OCI-M2 (cell line): ENCODE measurements around the gene CD207.
"Not testable (repeated sequence)": the region's sequence is repeated elsewhere in the genome, so short reads cannot be mapped to it uniquely, and the experiment has no call there.

Experiments used
- DNase-seq: peaks from one replicate; lab custom pipeline; 2025; ENCODE audit not compliant: unreplicated experiment; lab: John Stamatoyannopoulos, UW

Gene CD207

GRCh38 chr2:70829916-70830315 is 5.7 kb downstream of the CD207 start:
- no peak for DNase-seq

- no peak for DNase-seq
Measured at GRCh38 chr2:70828914-70829824, 6.4 kb downstream of the CD207 start.

DNA sequence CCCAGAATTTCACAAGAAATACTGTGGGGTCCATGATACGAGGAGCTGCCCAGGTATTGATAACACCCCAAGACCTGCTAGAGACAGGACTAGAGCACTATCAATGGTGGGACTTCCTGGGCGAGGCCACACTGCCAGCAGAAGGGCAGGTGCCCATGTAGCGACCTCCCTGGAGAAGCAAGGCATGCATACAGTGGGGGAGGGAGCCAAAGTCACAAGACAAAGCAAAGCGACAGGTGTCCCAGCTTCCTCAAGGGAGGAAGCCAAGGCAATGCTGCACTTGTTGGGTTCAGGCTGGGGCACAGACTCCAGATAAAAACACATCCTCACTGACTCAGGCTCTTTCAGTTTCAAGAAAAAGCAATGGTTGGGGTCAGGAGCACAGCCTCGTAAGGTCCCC is 7.5 kb downstream of the CD207 start:
- DNase-seq: no peak

GRCh38 chr2:70827388-70827787 is 8.2 kb downstream of the CD207 start:
- no peak for DNase-seq

GRCh38 chr2:70826696-70827350 is 8.8 kb downstream of the CD207 start:
- no peak for DNase-seq

DNA sequence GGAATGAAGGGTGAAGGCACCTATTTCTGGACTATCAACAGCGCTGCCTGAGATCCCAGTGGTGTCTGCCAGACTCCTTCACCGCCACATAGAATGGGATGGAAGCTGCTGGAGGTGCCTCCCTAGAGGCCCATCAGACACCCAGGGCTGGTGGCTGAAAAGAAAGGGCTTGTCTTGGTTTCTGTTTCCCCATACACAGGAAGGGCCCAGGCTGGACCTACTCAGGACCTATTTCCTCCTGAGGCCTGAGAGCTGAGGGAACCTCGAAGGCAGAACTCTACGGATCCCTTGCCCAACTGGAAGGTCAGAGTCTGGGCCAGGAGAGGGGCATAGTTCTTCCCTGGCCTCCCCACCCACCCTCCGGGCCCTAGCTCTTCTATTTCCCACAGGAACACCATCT is 12.4 kb downstream of the CD207 start:
- no peak for DNase-seq

DNA sequence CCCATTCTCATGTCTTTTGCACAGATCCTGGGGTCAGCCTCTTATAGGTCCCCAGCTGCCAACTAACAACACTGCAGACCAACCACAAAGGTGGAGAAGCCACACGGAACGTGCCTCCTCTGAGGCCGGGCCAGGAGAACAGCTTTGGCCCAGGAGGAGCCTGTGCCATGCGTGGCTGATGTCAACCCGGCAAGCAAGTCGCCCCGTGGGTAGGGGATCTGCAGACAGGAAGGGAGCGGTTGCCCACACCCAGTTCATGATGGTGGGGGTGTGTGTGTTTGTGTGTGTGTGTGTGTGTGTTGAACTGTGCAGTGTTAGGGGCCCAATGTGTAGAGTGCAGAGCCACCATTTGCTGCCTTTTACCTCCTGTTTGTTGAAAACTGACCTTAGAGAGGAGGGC is 12.8 kb downstream of the CD207 start:
- DNase-seq: no peak

- no peak for DNase-seq
Measured at GRCh38 chr2:70820499-70820898, 15.1 kb downstream of the CD207 start, which contains the start of gene CLEC4F. CLEC4F (minus strand) TSS chr2:70820599; CDS start chr2:70820523, 76 bp downstream.

DNA sequence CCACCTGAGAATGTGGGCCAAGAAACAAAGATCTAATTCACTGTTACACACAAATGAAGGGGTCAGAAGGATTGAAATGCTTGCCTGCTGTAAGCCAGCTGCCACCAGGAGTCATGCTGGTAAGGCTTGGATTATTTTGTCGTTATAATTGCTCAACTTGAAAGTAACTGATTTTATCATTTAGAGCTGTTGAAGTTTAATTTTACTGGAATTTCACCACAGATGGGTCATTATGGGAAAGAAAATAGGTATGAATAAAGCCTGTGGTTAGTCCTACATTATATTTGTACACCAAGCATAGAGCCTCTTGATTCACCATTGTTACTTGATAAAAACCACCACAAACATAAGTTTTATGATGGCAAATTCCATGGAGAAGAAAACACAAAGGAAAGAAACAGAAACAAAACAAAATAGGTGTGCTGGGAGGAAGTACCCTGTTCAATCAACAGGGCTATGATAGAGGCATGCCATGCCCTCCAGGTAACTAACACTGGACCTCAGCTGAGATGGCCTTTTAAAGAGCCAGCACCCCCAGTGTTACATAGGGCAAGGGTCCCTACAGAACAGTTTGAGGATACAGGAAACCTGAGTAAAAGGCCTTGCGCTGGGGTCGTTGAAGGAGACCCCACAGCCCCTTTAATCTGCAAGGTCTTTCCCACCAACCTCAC is 18.2 kb downstream of the CD207 start:
- DNase-seq: no peak

DNA sequence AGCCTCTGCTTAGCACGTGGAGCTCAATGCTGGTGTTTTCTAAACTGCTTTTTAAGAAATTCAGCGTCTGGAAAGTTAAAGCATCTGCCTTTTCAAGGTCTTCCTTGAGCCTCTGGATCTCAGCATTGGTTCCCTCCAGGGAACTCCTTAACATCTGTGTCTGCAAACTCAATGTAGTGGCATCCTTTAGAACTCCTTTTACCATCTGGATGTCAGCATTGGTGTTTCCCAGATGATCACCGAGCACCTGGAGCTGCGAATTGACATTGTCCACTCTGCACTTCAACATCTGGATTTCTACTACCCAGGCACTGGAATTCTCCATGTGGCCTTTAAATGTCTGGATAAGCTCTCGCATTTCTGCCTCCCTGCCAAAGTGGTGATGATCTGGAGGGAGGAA is 18.9 kb downstream of the CD207 start:
- DNase-seq: no peak

GRCh38 chr2:70808983-70809958 is 26.3 kb downstream of the CD207 start:
- DNase-seq: no peak

DNA sequence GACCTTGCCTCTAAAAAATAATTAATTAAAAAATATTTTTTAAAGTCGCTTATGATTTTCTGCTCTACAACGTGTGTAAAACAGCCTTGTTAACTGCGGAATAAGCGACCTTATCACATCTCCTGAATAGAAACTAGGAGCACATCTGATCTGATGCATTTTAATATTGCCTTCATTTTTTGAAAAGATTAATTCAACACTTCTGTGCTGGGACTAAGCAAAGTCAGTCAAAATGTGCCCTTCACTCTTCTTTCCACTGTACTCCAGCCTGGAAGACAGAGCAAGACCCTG is 27.8 kb downstream of the CD207 start:
- DNase-seq: no peak

- DNase-seq: no peak
Measured at GRCh38 chr2:70807102-70807827, 28.4 kb downstream of the CD207 start.

GRCh38 chr2:70806620-70807019 is 29.0 kb downstream of the CD207 start:
- no peak for DNase-seq

- no peak for DNase-seq
Measured at GRCh38 chr2:70806013-70806412, 29.6 kb downstream of the CD207 start.

- no peak for DNase-seq
Measured at GRCh38 chr2:70801607-70802263, 33.9 kb downstream of the CD207 start.

- no peak for DNase-seq
Measured at GRCh38 chr2:70799706-70800105, 35.9 kb downstream of the CD207 start.

GRCh38 chr2:70797996-70798395 is 37.6 kb downstream of the CD207 start:
- not testable (repeated sequence) for DNase-seq

DNA sequence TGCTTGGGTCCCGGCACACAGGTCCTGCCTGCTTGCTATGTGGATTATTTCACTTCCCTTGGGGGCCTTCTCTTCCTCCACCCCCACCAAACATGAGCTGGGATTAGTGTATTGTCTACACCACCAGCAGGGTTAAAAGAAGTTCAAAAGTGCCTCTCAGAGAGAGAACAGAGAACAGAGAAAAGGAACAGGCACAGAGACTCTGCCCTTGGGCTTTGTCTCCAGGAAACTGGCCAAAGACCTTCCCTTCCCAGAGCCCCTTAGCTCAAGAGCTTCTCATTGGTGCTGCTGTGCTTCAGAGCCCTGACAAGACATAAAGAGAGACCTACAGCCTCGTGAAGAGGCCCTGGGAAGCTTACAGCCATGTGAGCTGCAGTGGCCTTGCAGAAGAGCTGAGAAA is 38.1 kb downstream of the CD207 start:
- no peak for DNase-seq

DNA sequence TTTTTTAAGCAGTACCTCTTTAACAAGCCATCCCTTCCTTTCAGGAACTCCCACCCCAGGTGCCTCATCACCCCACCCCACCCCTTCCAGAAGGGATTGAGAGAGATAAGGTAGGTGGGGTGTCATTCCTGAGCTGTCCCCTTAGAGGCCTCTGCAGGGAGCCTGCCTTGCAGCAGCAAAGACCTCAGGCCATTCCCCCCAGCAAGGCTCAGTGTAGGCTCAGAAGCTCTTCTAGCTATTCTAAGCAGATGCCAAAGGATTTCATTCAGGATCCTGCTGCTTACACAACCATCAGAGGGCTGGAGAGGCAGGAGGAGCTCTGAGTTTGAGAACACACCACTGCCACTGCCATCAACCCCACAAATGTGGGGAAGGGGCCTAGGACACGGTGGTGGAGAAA is 39.4 kb downstream of the CD207 start:
- DNase-seq: no peak
